Measurements from ENCODE around the gene WDHD1.
"Not testable (repeated sequence)": the region's sequence is repeated elsewhere in the genome, so short reads cannot be mapped to it uniquely, and the experiment has no call there.

WDHD1 gene

GRCh38 chr14:55048900-55049436 is 22.1 kb upstream of the WDHD1 start:
- DNase-seq (ENCODE audit: low read depth), result no peak

GRCh38 chr14:55047301-55048053 is 20.6 kb upstream of the WDHD1 start:
- no peak for DNase-seq (ENCODE audit: low read depth)

- no peak for DNase-seq (ENCODE audit: low read depth)
These were observed 18.2 kb upstream of the WDHD1 start for GRCh38 chr14:55045087-55045486.

GRCh38 chr14:55043528-55043927 is 16.6 kb upstream of the WDHD1 start:
- no peak for DNase-seq (ENCODE audit: low read depth)

- no peak for DNase-seq (ENCODE audit: low read depth)
These were observed 11.8 kb upstream of the WDHD1 start for GRCh38 chr14:55038708-55039107.

GRCh38 chr14:55037995-55038394 is 11.1 kb upstream of the WDHD1 start:
- not testable (repeated sequence) for DNase-seq (ENCODE audit: low read depth)

GRCh38 chr14:55031190-55031589 is 4.3 kb upstream of the WDHD1 start:
- DNase-seq (ENCODE audit: low read depth), result no peak

GRCh38 chr14:55028476-55028875 is 1.6 kb upstream of the WDHD1 start:
- DNase-seq (ENCODE audit: low read depth), result no peak

- DNase-seq (ENCODE audit: low read depth), result no peak
These were observed 1.2 kb upstream of the WDHD1 start for GRCh38 chr14:55028066-55028465.

- DNase-seq (ENCODE audit: low read depth), result no peak
These were observed 482 bp downstream of the WDHD1 start for GRCh38 chr14:55026441-55026792.

- DNase-seq (ENCODE audit: low read depth), result no peak
These were observed 951 bp downstream of the WDHD1 start for GRCh38 chr14:55025948-55026347.

GRCh38 chr14:55024365-55024764 is 2.5 kb downstream of the WDHD1 start:
- DNase-seq (ENCODE audit: low read depth), result not testable (repeated sequence)

- no peak for DNase-seq (ENCODE audit: low read depth)
These were observed 6.8 kb downstream of the WDHD1 start for GRCh38 chr14:55019968-55020554.

- no peak for DNase-seq (ENCODE audit: low read depth)
These were observed 11.9 kb downstream of the WDHD1 start for GRCh38 chr14:55015006-55015405.

GRCh38 chr14:55005071-55005470 is 21.8 kb downstream of the WDHD1 start:
- no peak for DNase-seq (ENCODE audit: low read depth)

GRCh38 chr14:55000381-55000780 is 26.5 kb downstream of the WDHD1 start:
- no peak for DNase-seq (ENCODE audit: low read depth)

- DNase-seq (ENCODE audit: low read depth), result no peak
These were observed 41.7 kb downstream of the WDHD1 start for GRCh38 chr14:54985156-54985555.

GRCh38 chr14:54981698-54982097 is 45.2 kb downstream of the WDHD1 start:
- DNase-seq (ENCODE audit: low read depth), result no peak

GRCh38 chr14:54979039-54979438 is 47.9 kb downstream of the WDHD1 start:
- no peak for DNase-seq (ENCODE audit: low read depth)

- no peak for DNase-seq (ENCODE audit: low read depth)
These were observed 50.6 kb downstream of the WDHD1 start for GRCh38 chr14:54976316-54976715.

GRCh38 chr14:54975856-54976255 is 51.0 kb downstream of the WDHD1 start:
- DNase-seq (ENCODE audit: low read depth), result no peak

GRCh38 chr14:54974788-54975414 is 52.0 kb downstream of the WDHD1 start:
- DNase-seq (ENCODE audit: low read depth), result no peak

- DNase-seq (ENCODE audit: low read depth), result no peak
These were observed 59.4 kb downstream of the WDHD1 start for GRCh38 chr14:54967496-54967895.

Data from activated T-cell treated with anti-CD3 and anti-CD28 coated beads for 24 hours (primary cell).